GM19099 (cell line): Measurements from ENCODE around the gene C2CD3.

Experiments
- POLR2A ChIP-seq: IDR thresholded peaks from 3 replicates; pipeline ENCODE4 v1.6.1; 2011; ENCODE audit warnings: low read depth; ENCODE audit not compliant: insufficient read length; ENCODE audit errors: extremely low read depth

The C2CD3 gene

GRCh38 chr11:74007691-74008372, 163.0 kb downstream of the C2CD3 start:
- TF ChIP-seq POLR2A, result no peak

GRCh38 chr11:74006743-74007304, 164.0 kb downstream of the C2CD3 start:
- no peak for TF ChIP-seq POLR2A

GRCh38 chr11:74005721-74006517, 164.9 kb downstream of the C2CD3 start:
- TF ChIP-seq POLR2A, result no peak

DNA sequence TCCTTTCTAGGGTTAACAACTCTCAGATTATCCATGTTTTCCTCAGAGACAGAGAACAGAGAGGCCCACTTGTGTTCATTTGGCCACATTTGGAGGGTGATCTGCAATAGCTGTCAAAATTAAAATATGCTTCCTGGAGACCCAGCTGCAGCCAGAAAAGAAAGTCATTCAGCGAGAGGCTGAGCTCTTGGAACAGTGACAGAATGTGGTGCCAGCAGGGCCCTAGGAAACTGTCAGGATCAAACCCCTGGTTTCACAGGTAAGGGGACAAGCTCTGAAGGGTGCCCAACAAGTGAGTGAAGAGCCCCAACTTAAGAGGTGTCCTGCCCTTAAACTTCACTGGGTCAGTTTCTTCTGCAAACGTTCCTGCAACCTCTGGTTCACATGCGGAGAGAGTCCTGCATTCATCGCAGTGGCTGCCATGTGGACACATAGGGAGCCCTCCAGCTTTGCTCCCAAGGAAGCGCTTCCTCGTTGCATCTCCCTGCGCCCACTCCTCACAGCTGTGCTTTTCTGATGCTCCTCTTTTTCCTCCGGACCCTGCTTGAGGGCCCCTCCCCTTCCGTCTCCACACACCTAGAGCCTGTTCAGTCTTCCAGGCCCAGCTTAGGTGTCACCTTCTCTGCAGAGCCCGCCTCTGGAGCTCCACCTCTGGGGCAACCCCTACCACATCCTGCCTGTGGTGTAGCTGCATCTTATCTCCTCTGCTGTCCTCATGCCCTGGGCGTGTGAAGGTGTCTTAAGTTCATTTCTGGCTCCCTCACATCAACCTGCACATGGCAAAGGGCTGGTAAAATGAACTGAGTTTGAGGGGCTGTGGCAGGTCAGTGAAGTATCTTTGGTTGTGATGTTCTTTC, 165.8 kb downstream of the C2CD3 start:
- no peak for TF ChIP-seq POLR2A

GRCh38 chr11:74004046-74004695, 166.6 kb downstream of the C2CD3 start:
- no peak for TF ChIP-seq POLR2A

- no peak for TF ChIP-seq POLR2A
Observed at GRCh38 chr11:74002832-74003231, 168.0 kb downstream of the C2CD3 start.

GRCh38 chr11:74001822-74002286, 168.9 kb downstream of the C2CD3 start:
- TF ChIP-seq POLR2A, result no peak

GRCh38 chr11:74000307-74001133, 170.3 kb downstream of the C2CD3 start:
- TF ChIP-seq POLR2A, result no peak

- TF ChIP-seq POLR2A, result no peak
Observed at GRCh38 chr11:73999581-74000306, 171.1 kb downstream of the C2CD3 start.

DNA sequence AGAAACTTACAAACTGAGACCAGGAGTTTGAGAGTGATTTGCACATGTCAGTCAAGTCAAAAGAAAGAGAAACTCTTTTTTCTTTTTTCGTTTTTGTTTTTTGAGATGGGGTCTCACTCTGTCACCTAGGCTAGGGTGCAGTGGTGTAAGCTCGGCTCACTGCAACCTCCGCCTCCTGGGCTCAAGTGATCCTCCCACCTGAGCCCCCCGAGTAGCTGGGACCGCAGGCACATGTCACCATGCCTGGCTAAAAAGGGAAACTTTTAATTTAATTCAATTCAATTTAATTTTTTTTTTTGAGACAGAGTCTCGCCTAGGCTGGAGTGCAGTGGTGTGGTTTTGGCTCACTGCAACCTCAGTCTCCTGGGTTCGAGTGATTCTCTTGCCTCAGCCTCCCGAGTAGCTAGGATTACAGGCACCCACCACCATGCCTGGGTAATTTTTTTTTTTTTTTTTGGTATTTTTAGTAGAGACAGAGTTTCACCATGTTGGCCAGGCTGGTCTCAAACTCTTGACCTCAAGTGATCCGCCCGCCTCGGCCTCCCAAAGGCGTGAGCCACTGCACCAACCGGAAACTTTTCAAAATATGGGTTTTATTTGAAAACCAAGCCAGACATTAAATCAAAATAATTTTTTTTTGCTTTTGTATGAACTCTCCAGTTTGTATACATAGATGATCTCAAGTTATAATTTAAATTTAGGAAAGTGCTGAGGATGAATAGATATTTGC, 171.8 kb downstream of the C2CD3 start:
- TF ChIP-seq POLR2A, result no peak

DNA sequence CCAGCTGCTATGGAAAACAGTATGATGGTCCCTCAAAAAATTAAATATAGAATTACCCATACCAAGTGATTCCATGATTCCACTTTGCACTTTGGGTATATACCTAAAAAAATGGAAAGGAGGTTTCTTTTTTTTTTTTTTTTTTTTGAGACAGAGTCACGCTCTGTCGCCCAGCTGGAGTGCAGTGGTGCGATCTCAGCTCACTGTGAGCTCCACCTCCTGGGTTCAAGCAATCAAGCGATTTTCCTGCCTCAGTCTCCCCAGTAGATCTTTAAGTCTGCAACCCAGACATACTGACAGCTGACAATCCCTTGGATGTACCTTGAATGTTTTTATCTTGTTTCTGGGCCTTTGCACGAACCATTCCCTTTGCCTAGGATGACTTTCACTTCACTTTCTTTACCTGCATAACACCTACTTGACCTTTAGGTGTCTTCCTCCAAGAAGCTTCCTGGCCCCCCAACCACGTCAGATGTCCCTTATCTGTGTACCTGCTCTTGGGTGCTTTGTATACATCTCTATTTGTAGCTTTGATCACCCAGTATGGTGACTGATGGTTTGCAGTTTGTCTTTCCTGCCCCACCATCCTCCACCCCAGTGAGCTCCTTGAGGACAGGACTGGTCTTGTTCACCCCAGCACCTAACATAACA, 173.6 kb downstream of the C2CD3 start:
- TF ChIP-seq POLR2A, result no peak

- TF ChIP-seq POLR2A, result no peak
Observed at GRCh38 chr11:73996161-73996747, 174.5 kb downstream of the C2CD3 start.

GRCh38 chr11:73995731-73996130, 175.1 kb downstream of the C2CD3 start:
- TF ChIP-seq POLR2A, result no peak
